ENCODE data around the gene TSPAN18.

The TSPAN18 gene

GRCh38 chr11:44777209-44778194 is 50.7 kb downstream of the TSPAN18 start:
- DNase-seq (ENCODE audit: low spot score): no peak

- DNase-seq (ENCODE audit: low spot score): no peak
Measured at GRCh38 chr11:44778195-44779100, 51.7 kb downstream of the TSPAN18 start.

GRCh38 chr11:44779736-44780520 is 53.2 kb downstream of the TSPAN18 start:
- DNase-seq (ENCODE audit: low spot score): no peak

GRCh38 chr11:44780940-44781631 is 54.3 kb downstream of the TSPAN18 start:
- peak; percentile 64 for DNase-seq (ENCODE audit: low spot score)

- DNase-seq (ENCODE audit: low spot score): peak; percentile 23
Measured at GRCh38 chr11:44781655-44782054, 54.9 kb downstream of the TSPAN18 start.

GRCh38 chr11:44782478-44782877 is 55.7 kb downstream of the TSPAN18 start:
- no peak for DNase-seq (ENCODE audit: low spot score)

- DNase-seq (ENCODE audit: low spot score): no peak
Measured at GRCh38 chr11:44784436-44784760, 57.6 kb downstream of the TSPAN18 start.

- DNase-seq (ENCODE audit: low spot score): no peak
Measured at GRCh38 chr11:44784851-44785250, 58.1 kb downstream of the TSPAN18 start.

GRCh38 chr11:44785856-44786607 is 59.3 kb downstream of the TSPAN18 start:
- peak; percentile 10 for DNase-seq (ENCODE audit: low spot score)

GRCh38 chr11:44787070-44787469 is 60.3 kb downstream of the TSPAN18 start:
- no peak for DNase-seq (ENCODE audit: low spot score)

- no peak for DNase-seq (ENCODE audit: low spot score)
Measured at GRCh38 chr11:44787981-44788380, 61.2 kb downstream of the TSPAN18 start.

- no peak for DNase-seq (ENCODE audit: low spot score)
Measured at GRCh38 chr11:44788536-44789261, 61.9 kb downstream of the TSPAN18 start.

- DNase-seq (ENCODE audit: low spot score): no peak
Measured at GRCh38 chr11:44789496-44789895, 62.7 kb downstream of the TSPAN18 start.

- no peak for DNase-seq (ENCODE audit: low spot score)
Measured at GRCh38 chr11:44790211-44790610, 63.4 kb downstream of the TSPAN18 start.

- no peak for DNase-seq (ENCODE audit: low spot score)
Measured at GRCh38 chr11:44791316-44791925, 64.7 kb downstream of the TSPAN18 start.

GRCh38 chr11:44792171-44792570 is 65.4 kb downstream of the TSPAN18 start:
- DNase-seq (ENCODE audit: low spot score): no peak

- DNase-seq (ENCODE audit: low spot score): peak; percentile 87
Measured at GRCh38 chr11:44793350-44794090, 66.8 kb downstream of the TSPAN18 start.

- DNase-seq (ENCODE audit: low spot score): no peak
Measured at GRCh38 chr11:44795803-44796535, 69.2 kb downstream of the TSPAN18 start.

Measured in SK-N-DZ (cell line).